Osteocyte (in vitro differentiated cells): ENCODE data around the gene RAX. TPM values are rescaled to one million over a fixed set of nuclear protein-coding genes. Genes with fewer than 3 reads are reported as not detected.

ENCODE experiments used
- DNase-seq: peaks from one replicate; pipeline ENCODE4 v3.0.0; 2021; ENCODE audit warnings: mixed read lengths; ENCODE audit not compliant: unreplicated experiment; ENCODE audit errors: extremely low spot score
- H3K27ac Mint-ChIP-seq: one replicate; pipeline ENCODE4 v1.8.0; 2021; ENCODE audit warnings: mild to moderate bottlenecking, mixed read lengths; ENCODE audit not compliant: unreplicated experiment
- H3K27me3 Mint-ChIP-seq: one replicate; pipeline ENCODE4 v1.8.0; 2021; ENCODE audit warnings: mixed read lengths; ENCODE audit not compliant: unreplicated experiment
- H3K36me3 Mint-ChIP-seq: one replicate; pipeline ENCODE4 v1.8.0; 2021; ENCODE audit warnings: mixed read lengths; ENCODE audit not compliant: unreplicated experiment
- H3K4me1 Mint-ChIP-seq: one replicate; pipeline ENCODE4 v1.8.0; 2021; ENCODE audit warnings: mixed read lengths; ENCODE audit not compliant: unreplicated experiment
- H3K4me3 Mint-ChIP-seq: one replicate; pipeline ENCODE4 v1.8.0; 2021; ENCODE audit warnings: mild to moderate bottlenecking, moderate library complexity, mixed read lengths; ENCODE audit not compliant: unreplicated experiment
- H3K9me3 Mint-ChIP-seq: one replicate; pipeline ENCODE4 v1.8.0; 2021; ENCODE audit warnings: mixed read lengths; ENCODE audit not compliant: unreplicated experiment
- CTCF ChIP-seq: fragments of 200-600 bp; sonication (generic); IDR thresholded peaks from 2 replicates; pipeline ENCODE4 v1.5.0; 2021; ENCODE audit warnings: antibody characterized with exemption, mild to moderate bottlenecking, moderate library complexity
- total RNA-seq: library from RNA; stranded (reverse); gene quantifications from 2 replicates; pipeline ENCODE4 v1.2.1, GENCODE V29; 2021

Gene RAX
- total RNA-seq, 1 donor from 2014 or later: not detected

GRCh38 chr18:59274533-59274928 lies 1.3 kb upstream of the RAX start:
- Mint-ChIP-seq H3K27me3 (peaks cover 84% of the 10 kb centered on the region), H3K9me3 (no peaks in the 10 kb centered on the region), H3K4me1 (peaks cover 11% of the 10 kb centered on the region), H3K4me3 (no peak overlapping the region), H3K27ac (no peak overlapping the region), H3K36me3 (no peaks in the 10 kb centered on the region)
- DNase-seq: no peak
- no peak for TF ChIP-seq CTCF

GRCh38 chr18:59273759-59274532 lies 692 bp upstream of the RAX start:
- Mint-ChIP-seq H3K27me3 (peaks cover 83% of the 10 kb centered on the region), H3K4me3 (peak overlapping the region; percentile 47), H3K27ac (no peak overlapping the region), H3K9me3 (no peaks in the 10 kb centered on the region), H3K36me3 (no peaks in the 10 kb centered on the region), H3K4me1 (peaks cover 14% of the 10 kb centered on the region)
- no peak for TF ChIP-seq CTCF
- DNase-seq: no peak

- peaks cover 85% of the 10 kb centered on the region for H3K27me3 Mint-ChIP-seq
- H3K36me3 Mint-ChIP-seq: no peaks in the 10 kb centered on the region
Measured at GRCh38 chr18:59272221-59272888, 899 bp downstream of the RAX start.

GRCh38 chr18:59271606-59272220 lies 1.5 kb downstream of the RAX start:
- H3K4me1 Mint-ChIP-seq: peaks cover 32% of the 10 kb centered on the region
- no peak for DNase-seq
- no peak for TF ChIP-seq CTCF
- H3K4me3 Mint-ChIP-seq: no peak overlapping the region
- H3K36me3 Mint-ChIP-seq: no peaks in the 10 kb centered on the region
- no peak overlapping the region for H3K27ac Mint-ChIP-seq
- no peaks in the 10 kb centered on the region for H3K9me3 Mint-ChIP-seq
- peaks cover 85% of the 10 kb centered on the region for H3K27me3 Mint-ChIP-seq

More at GRCh38 chr18:59272221-59272888, 899 bp downstream of the RAX start:
- Mint-ChIP-seq H3K27ac (no peak overlapping the region), H3K4me1 (peaks cover 30% of the 10 kb centered on the region), H3K9me3 (no peaks in the 10 kb centered on the region), H3K4me3 (no peak overlapping the region)
- DNase-seq: no peak
- no peak for TF ChIP-seq CTCF
